Natural killer cell treated with Interleukin-12 subunit alpha and Interleukin-12 subunit beta and Interleukin-15 and Interleukin-18, amount 100 ng/mL, for 72 hours (primary cell): ENCODE data around the gene NKTR. TPM values are rescaled to one million over a fixed set of nuclear protein-coding genes. Genes with fewer than 3 reads are reported as not detected.

ENCODE experiments used
- ATAC-seq, 2 donors: fragments of 150-1000 bp; cut with Tn5 transposase in 1 of 2; sonication (Bioruptor Pico), chemical (Tn5 transposase) in 1 of 2; 2 replicates each; pipeline ENCODE4 v1.10.0; 2021
- DNase-seq: peaks from one replicate; pipeline ENCODE4 v3.0.0; 2022; ENCODE audit warnings: low spot score
- H3K27ac Mint-ChIP-seq, 2 donors: 1 replicate in 1 of 2; 2 replicates in 1 of 2; pipeline ENCODE4 v1.8.0; 2022; ENCODE audit warnings: mixed read lengths in 2 of 2, mild to moderate bottlenecking in 1 of 2, moderate library complexity in 1 of 2
- H3K27me3 Mint-ChIP-seq, 2 donors: 1 replicate in 1 of 2; 2 replicates in 1 of 2; pipeline ENCODE4 v1.8.0; 2022; ENCODE audit warnings: mixed read lengths in 2 of 2
- H3K36me3 Mint-ChIP-seq: one replicate; pipeline ENCODE4 v1.8.0; 2022; ENCODE audit warnings: mixed read lengths
- H3K4me1 Mint-ChIP-seq, 2 donors: 1 replicate in 1 of 2; 2 replicates in 1 of 2; pipeline ENCODE4 v1.8.0; 2022; ENCODE audit warnings: low read depth in 2 of 2, mixed read lengths in 2 of 2, mild to moderate bottlenecking in 1 of 2
- H3K4me3 Mint-ChIP-seq: one replicate; pipeline ENCODE4 v1.8.0; 2022; ENCODE audit warnings: mixed read lengths
- H3K9me3 Mint-ChIP-seq: 2 replicates; pipeline ENCODE4 v1.8.0; 2022; ENCODE audit warnings: mixed read lengths
- total RNA-seq, 2 donors: library from RNA; stranded (reverse); gene quantifications; one replicate each; pipeline ENCODE4 v1.2.3, GENCODE V29; 2022

The NKTR gene
- total RNA-seq, 2 donors from 2014 or later: 85.4 to 145 TPM

- ATAC-seq (no peak), DNase-seq (no peak)
- Mint-ChIP-seq H3K27ac (no peak overlapping the region), H3K36me3 (no peaks in the 10 kb centered on the region), H3K9me3 (no peaks in the 10 kb centered on the region), H3K4me1 (no peaks in the 10 kb centered on the region), H3K4me3 (no peak overlapping the region), H3K27me3 (no peaks in the 10 kb centered on the region)
These were observed 64.8 kb downstream of the NKTR start for GRCh38 chr3:42665050-42665878.

GRCh38 chr3:42666022-42666421 is 65.5 kb downstream of the NKTR start:
- no peaks in the 10 kb centered on the region for H3K27me3 Mint-ChIP-seq
- no peak overlapping the region for H3K4me3 Mint-ChIP-seq
- no peak overlapping the region for H3K27ac Mint-ChIP-seq
- DNase-seq: no peak
- H3K9me3 Mint-ChIP-seq: no peaks in the 10 kb centered on the region
- no peaks in the 10 kb centered on the region for H3K4me1 Mint-ChIP-seq
- ATAC-seq: no peak
- H3K36me3 Mint-ChIP-seq: no peaks in the 10 kb centered on the region

- no peaks in the 10 kb centered on the region for H3K36me3 Mint-ChIP-seq
- ATAC-seq (no peak), DNase-seq (no peak)
- no peak overlapping the region for H3K27ac Mint-ChIP-seq
- no peaks in the 10 kb centered on the region for H3K4me1 Mint-ChIP-seq
- peaks cover 0 to under 1% of the 10 kb centered on the region in 2 donors for H3K27me3 Mint-ChIP-seq
- H3K4me3 Mint-ChIP-seq: no peak overlapping the region
- no peaks in the 10 kb centered on the region for H3K9me3 Mint-ChIP-seq
These were observed 66.1 kb downstream of the NKTR start for GRCh38 chr3:42666577-42666998.

- DNase-seq (no peak), ATAC-seq (no peak)
- H3K36me3 Mint-ChIP-seq: no peaks in the 10 kb centered on the region
- no peak overlapping the region for H3K27ac Mint-ChIP-seq
- no peak overlapping the region for H3K4me3 Mint-ChIP-seq
- no peaks in the 10 kb centered on the region for H3K9me3 Mint-ChIP-seq
- no peaks in the 10 kb centered on the region for H3K4me1 Mint-ChIP-seq
- peaks cover 0 to 3% of the 10 kb centered on the region in 2 donors for H3K27me3 Mint-ChIP-seq
These were observed 66.6 kb downstream of the NKTR start for GRCh38 chr3:42667096-42667522.

GRCh38 chr3:42667523-42668412 is 67.3 kb downstream of the NKTR start:
- Mint-ChIP-seq H3K9me3 (no peaks in the 10 kb centered on the region), H3K4me3 (no peak overlapping the region), H3K36me3 (no peaks in the 10 kb centered on the region), H3K27ac (no peak overlapping the region), H3K27me3 (peaks cover 0 to 3% of the 10 kb centered on the region in 2 donors), H3K4me1 (no peaks in the 10 kb centered on the region)
- ATAC-seq (no peak), DNase-seq (no peak)

- Mint-ChIP-seq H3K27ac (no peak overlapping the region), H3K9me3 (no peaks in the 10 kb centered on the region), H3K4me1 (no peaks in the 10 kb centered on the region), H3K27me3 (peaks cover 0 to 3% of the 10 kb centered on the region in 2 donors), H3K36me3 (no peaks in the 10 kb centered on the region), H3K4me3 (no peak overlapping the region)
- no peak for ATAC-seq
- no peak for DNase-seq
These were observed 67.9 kb downstream of the NKTR start for GRCh38 chr3:42668413-42668760.

- DNase-seq: no peak
These were observed 68.3 kb downstream of the NKTR start for GRCh38 chr3:42668793-42669217.

GRCh38 chr3:42670051-42670576 is 69.6 kb downstream of the NKTR start:
- H3K9me3 Mint-ChIP-seq: no peaks in the 10 kb centered on the region
- H3K27ac Mint-ChIP-seq: no peak overlapping the region
- no peak overlapping the region for H3K4me3 Mint-ChIP-seq
- ATAC-seq (no peak), DNase-seq (no peak)
- H3K27me3 Mint-ChIP-seq: peaks cover 0 to 5% of the 10 kb centered on the region in 2 donors
- no peaks in the 10 kb centered on the region for H3K36me3 Mint-ChIP-seq
- H3K4me1 Mint-ChIP-seq: no peaks in the 10 kb centered on the region

More at GRCh38 chr3:42668793-42669217, 68.3 kb downstream of the NKTR start:
- H3K9me3 Mint-ChIP-seq: no peaks in the 10 kb centered on the region
- no peaks in the 10 kb centered on the region for H3K36me3 Mint-ChIP-seq
- no peak overlapping the region for H3K4me3 Mint-ChIP-seq
- H3K27ac Mint-ChIP-seq: no peak overlapping the region
- no peaks in the 10 kb centered on the region for H3K4me1 Mint-ChIP-seq
- ATAC-seq: no peak
- H3K27me3 Mint-ChIP-seq: peaks cover 0 to 3% of the 10 kb centered on the region in 2 donors

GRCh38 chr3:42670670-42671069 is 70.2 kb downstream of the NKTR start:
- peaks cover 0 to 6% of the 10 kb centered on the region in 2 donors for H3K27me3 Mint-ChIP-seq
- H3K36me3 Mint-ChIP-seq: no peaks in the 10 kb centered on the region
- H3K4me3 Mint-ChIP-seq: no peak overlapping the region
- no peaks in the 10 kb centered on the region for H3K9me3 Mint-ChIP-seq
- DNase-seq: no peak
- H3K4me1 Mint-ChIP-seq: no peaks in the 10 kb centered on the region
- ATAC-seq: no peak
- H3K27ac Mint-ChIP-seq: no peak overlapping the region

- Mint-ChIP-seq H3K27me3 (peaks cover 11 to 14% of the 10 kb centered on the region in 2 donors), H3K9me3 (no peaks in the 10 kb centered on the region), H3K36me3 (no peaks in the 10 kb centered on the region), H3K4me1 (no peaks in the 10 kb centered on the region), H3K27ac (no peak overlapping the region), H3K4me3 (no peak overlapping the region)
- DNase-seq (no peak), ATAC-seq (no peak)
These were observed 72.0 kb downstream of the NKTR start for GRCh38 chr3:42672515-42672914.

GRCh38 chr3:42673082-42673481 is 72.6 kb downstream of the NKTR start:
- H3K27ac Mint-ChIP-seq: no peak overlapping the region
- H3K36me3 Mint-ChIP-seq: no peaks in the 10 kb centered on the region
- no peaks in the 10 kb centered on the region for H3K4me1 Mint-ChIP-seq
- DNase-seq: peak; percentile 8
- H3K9me3 Mint-ChIP-seq: peaks cover 5% of the 10 kb centered on the region
- peaks cover 17 to 20% of the 10 kb centered on the region in 2 donors for H3K27me3 Mint-ChIP-seq
- H3K4me3 Mint-ChIP-seq: no peak overlapping the region
- ATAC-seq: peak in 1 of 2 donors; percentile 54

- no peak overlapping the region for H3K4me3 Mint-ChIP-seq
- H3K4me1 Mint-ChIP-seq: peaks cover 0 to 4% of the 10 kb centered on the region in 2 donors
- H3K27ac Mint-ChIP-seq: no peak overlapping the region
- peaks cover 8% of the 10 kb centered on the region for H3K9me3 Mint-ChIP-seq
- peaks cover 20 to 23% of the 10 kb centered on the region in 2 donors for H3K27me3 Mint-ChIP-seq
- no peak for DNase-seq
- H3K36me3 Mint-ChIP-seq: no peaks in the 10 kb centered on the region
- no peak for ATAC-seq
These were observed 73.7 kb downstream of the NKTR start for GRCh38 chr3:42674146-42674545.

- H3K27me3 Mint-ChIP-seq: peaks cover 20 to 23% of the 10 kb centered on the region in 2 donors
- H3K9me3 Mint-ChIP-seq: peaks cover 8% of the 10 kb centered on the region
- peaks cover 0 to 4% of the 10 kb centered on the region in 2 donors for H3K4me1 Mint-ChIP-seq
- no peak overlapping the region for H3K27ac Mint-ChIP-seq
- no peak overlapping the region for H3K4me3 Mint-ChIP-seq
- ATAC-seq (no peak), DNase-seq (no peak)
- no peaks in the 10 kb centered on the region for H3K36me3 Mint-ChIP-seq
These were observed 75.4 kb downstream of the NKTR start for GRCh38 chr3:42675909-42676308.

- ATAC-seq: no peak
- H3K27ac Mint-ChIP-seq: no peak overlapping the region
- DNase-seq: peak; percentile 15
These were observed 78.0 kb downstream of the NKTR start for GRCh38 chr3:42678447-42678846.

More at GRCh38 chr3:42678447-42678846, 78.0 kb downstream of the NKTR start:
- no peaks in the 10 kb centered on the region for H3K36me3 Mint-ChIP-seq
- H3K27me3 Mint-ChIP-seq: peaks cover 25 to 31% of the 10 kb centered on the region in 2 donors
- H3K4me3 Mint-ChIP-seq: no peak overlapping the region
- H3K4me1 Mint-ChIP-seq: peaks cover 0 to 4% of the 10 kb centered on the region in 2 donors
- peaks cover 8% of the 10 kb centered on the region for H3K9me3 Mint-ChIP-seq
